Hepatocyte (in vitro differentiated cells): Measurements from ENCODE around the gene TP53I13. TPM values are rescaled to one million over a fixed set of nuclear protein-coding genes. Genes with fewer than 3 reads are reported as not detected.

Source experiments
- DNase-seq: peaks from one replicate; pipeline ENCODE4 v3.0.0-alpha.2; 2016; ENCODE audit warnings: low spot score
- H2AFZ ChIP-seq: fragments of 200-600 bp; sonication (generic); 2 replicates; pipeline ENCODE4 v1.6.0; 2016; ENCODE audit warnings: antibody characterized with exemption, mild to moderate bottlenecking
- H3K27ac ChIP-seq: fragments of 200-600 bp; sonication (generic); 2 replicates; pipeline ENCODE4 v1.5.1; 2016; ENCODE audit warnings: mild to moderate bottlenecking
- H3K27me3 ChIP-seq: fragments of 200-600 bp; sonication (generic); 2 replicates; pipeline ENCODE4 v1.6.1; 2016
- H3K36me3 ChIP-seq: fragments of 200-600 bp; sonication (generic); replicated peaks from 2 replicates; pipeline ENCODE4 v1.5.1; 2016; ENCODE audit warnings: low read depth; ENCODE audit not compliant: insufficient read depth
- H3K4me1 ChIP-seq: fragments of 200-600 bp; sonication (generic); 2 replicates; pipeline ENCODE4 v1.5.1; 2016; ENCODE audit warnings: mild to moderate bottlenecking, moderate library complexity; ENCODE audit not compliant: insufficient read depth
- H3K4me2 ChIP-seq: fragments of 200-600 bp; sonication (generic); 2 replicates; pipeline ENCODE4 v1.6.0; 2016
- H3K4me3 ChIP-seq: fragments of 200-600 bp; sonication (generic); 2 replicates; pipeline ENCODE4 v1.5.1; 2016; ENCODE audit warnings: mild to moderate bottlenecking
- H3K79me2 ChIP-seq: fragments of 200-600 bp; sonication (generic); 2 replicates; pipeline ENCODE4 v1.6.0; 2017; ENCODE audit warnings: mild to moderate bottlenecking
- H3K9me2 ChIP-seq: fragments of 200-600 bp; sonication (generic); replicated peaks from 2 replicates; pipeline ENCODE4 v1.6.0; 2017; ENCODE audit warnings: mild to moderate bottlenecking; ENCODE audit not compliant: insufficient read depth
- H3K9me3 ChIP-seq: fragments of 200-600 bp; sonication (generic); 2 replicates; pipeline ENCODE4 v1.5.1; 2016; ENCODE audit warnings: low read depth, mild to moderate bottlenecking
- H4K20me1 ChIP-seq: fragments of 200-600 bp; sonication (generic); 2 replicates; pipeline ENCODE4 v1.6.0; 2016; ENCODE audit warnings: mild to moderate bottlenecking; ENCODE audit not compliant: insufficient read depth, poor library complexity, severe bottlenecking
- EZH2 ChIP-seq: fragments of 200-600 bp; sonication (generic); IDR thresholded peaks from 2 replicates; pipeline ENCODE4 v1.6.1; 2016; ENCODE audit warnings: antibody characterized with exemption, mild to moderate bottlenecking, borderline replicate concordance
- EZH2phosphoT487 ChIP-seq: fragments of 200-600 bp; sonication (generic); IDR thresholded peaks from one replicate; pipeline ENCODE4 v1.6.1; 2018; ENCODE audit warnings: antibody characterized with exemption, mild to moderate bottlenecking, low read depth, moderate library complexity; ENCODE audit not compliant: unreplicated experiment, severe bottlenecking
- WGBS: methylation state at CpG from one replicate; pipeline ENCODE4 v1.1.6; 2016; ENCODE audit warnings: low lambda C conversion rate; ENCODE audit errors: missing lambda C conversion rate; 5-methylcytosine and 5-hydroxymethylcytosine counted together
- polyA plus RNA-seq: library from polyadenylated mRNA; unstranded; fragments of >200 nt; fragmentation: Nextera tagmentation; extraction: Ambion mirVana; gene quantifications from 2 replicates; pipeline ENCODE4 v1.2.1, GENCODE V29; 2016
- total RNA-seq: library from RNA; depleted of rRNA; stranded (reverse); fragments of >200 nt; gene quantifications from 2 replicates; pipeline ENCODE4 v1.2.3, GENCODE V29; 2014
- TF ChIP-seq, protein P1 (sequence below): fragments of 200-600 bp; sonication (generic); IDR thresholded peaks from 2 replicates; pipeline ENCODE4 v1.5.1; 2016; ENCODE audit warnings: antibody characterized with exemption, mild to moderate bottlenecking; ENCODE audit not compliant: poor library complexity

TP53I13 gene
- total and polyA plus RNA-seq, 2 experiments from 2014 or later, result 43.4 to 92.9 TPM

DNA sequence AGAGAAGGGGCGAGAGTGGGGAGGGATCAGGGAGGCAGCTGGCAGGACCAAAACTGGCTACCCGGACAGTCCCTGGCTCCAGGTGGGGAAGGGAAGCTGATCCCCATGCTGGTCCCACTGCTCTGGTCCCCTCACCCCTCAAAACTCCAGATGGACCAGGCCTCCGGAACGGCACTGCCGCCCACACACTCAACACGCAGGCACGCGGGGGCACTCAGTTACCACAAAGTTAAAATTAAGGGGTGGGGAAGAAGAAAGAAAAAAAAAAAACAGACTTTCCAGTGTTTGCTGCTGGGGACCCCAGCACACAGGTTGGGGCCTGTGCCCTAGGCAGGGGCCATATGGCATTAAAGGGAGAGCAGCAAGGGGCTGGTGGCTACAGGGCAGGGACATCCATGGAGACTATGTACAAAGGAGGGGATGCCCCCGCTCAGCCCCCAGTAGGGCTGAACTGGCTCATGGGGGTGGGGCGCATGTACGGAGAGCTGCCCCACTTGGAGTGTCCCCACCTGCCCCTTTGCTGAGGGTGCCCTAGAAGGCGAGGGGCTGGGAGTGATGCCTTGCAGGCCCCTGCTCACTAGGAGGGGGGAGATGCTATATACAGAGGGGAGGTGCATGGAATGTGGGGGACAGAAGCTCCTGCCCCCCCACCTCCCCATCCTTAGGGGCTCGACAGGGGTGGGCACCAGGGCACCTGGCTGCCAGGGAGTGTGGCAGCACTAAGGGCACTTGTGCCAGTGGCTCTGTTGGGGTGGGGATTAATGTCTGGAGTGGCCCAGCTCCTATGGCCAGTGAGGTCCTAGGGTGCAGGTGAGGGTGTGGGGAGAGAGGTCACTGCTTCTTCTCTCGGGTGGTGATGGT is 5.6 kb downstream of the TP53I13 start:
- Histone ChIP-seq H3K4me3 (no peak overlapping the region), H3K4me2 (no peak overlapping the region), H2AFZ (no peak overlapping the region), H3K27ac (peak overlapping the region; percentile 91), H3K36me3 (no peaks in the 10 kb centered on the region), H3K9me2 (no peaks in the 10 kb centered on the region), H3K27me3 (no peaks in the 10 kb centered on the region), H4K20me1 (no peaks in the 10 kb centered on the region), H3K4me1 (peaks cover 26% of the 10 kb centered on the region), H3K9me3 (no peaks in the 10 kb centered on the region), H3K79me2 (peaks cover 25% of the 10 kb centered on the region)
- no peak for DNase-seq
- TF ChIP-seq EZH2 (no peak), EZH2phosphoT487 (no peak)
- TF ChIP-seq, protein P1, sequence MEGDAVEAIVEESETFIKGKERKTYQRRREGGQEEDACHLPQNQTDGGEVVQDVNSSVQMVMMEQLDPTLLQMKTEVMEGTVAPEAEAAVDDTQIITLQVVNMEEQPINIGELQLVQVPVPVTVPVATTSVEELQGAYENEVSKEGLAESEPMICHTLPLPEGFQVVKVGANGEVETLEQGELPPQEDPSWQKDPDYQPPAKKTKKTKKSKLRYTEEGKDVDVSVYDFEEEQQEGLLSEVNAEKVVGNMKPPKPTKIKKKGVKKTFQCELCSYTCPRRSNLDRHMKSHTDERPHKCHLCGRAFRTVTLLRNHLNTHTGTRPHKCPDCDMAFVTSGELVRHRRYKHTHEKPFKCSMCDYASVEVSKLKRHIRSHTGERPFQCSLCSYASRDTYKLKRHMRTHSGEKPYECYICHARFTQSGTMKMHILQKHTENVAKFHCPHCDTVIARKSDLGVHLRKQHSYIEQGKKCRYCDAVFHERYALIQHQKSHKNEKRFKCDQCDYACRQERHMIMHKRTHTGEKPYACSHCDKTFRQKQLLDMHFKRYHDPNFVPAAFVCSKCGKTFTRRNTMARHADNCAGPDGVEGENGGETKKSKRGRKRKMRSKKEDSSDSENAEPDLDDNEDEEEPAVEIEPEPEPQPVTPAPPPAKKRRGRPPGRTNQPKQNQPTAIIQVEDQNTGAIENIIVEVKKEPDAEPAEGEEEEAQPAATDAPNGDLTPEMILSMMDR, result no peak
- WGBS, result 91% methylated on average over 13 of the region's 14 CpGs

DNA sequence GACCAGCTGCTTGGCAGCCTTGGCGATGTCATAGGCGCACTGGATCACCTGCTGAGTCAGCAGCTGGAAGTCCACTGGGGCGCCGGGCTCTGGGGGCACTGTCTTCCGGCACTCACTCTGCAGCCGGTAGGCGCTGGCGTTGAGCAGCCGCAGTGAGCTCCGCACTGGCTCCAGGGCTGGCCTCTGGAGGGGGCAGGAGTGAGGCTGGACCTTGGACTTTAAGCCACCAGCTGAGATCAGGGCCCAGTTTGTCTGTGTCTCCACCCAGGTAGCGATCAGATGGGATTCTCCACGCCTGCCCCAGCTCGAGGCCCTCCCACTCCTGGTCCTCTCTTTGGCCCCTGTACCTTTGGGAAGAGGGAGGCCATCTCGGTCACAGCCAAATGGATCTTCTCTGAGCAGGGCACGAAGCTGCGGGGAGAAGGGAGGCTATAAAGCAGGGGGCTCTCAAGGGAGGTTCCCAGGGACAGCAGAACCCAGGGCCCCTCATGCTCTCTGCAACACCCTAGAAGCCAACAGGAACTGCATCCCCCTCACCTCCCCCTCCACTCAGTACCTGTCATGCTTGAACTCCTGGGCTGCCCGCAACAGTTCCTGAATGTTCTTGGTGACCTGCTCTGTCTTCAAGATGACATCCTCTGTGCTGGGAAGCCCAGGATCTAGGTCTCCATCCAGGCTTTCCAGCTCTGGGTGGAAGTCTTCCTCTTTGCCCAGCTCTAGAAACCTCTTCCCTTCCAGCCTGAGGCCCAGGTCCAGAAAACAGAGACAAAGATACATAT is 6.4 kb downstream of the TP53I13 start:
- Histone ChIP-seq H3K4me2 (peak overlapping the region; percentile 40), H3K27me3 (no peaks in the 10 kb centered on the region), H3K27ac (peak overlapping the region; percentile 91), H3K9me2 (no peaks in the 10 kb centered on the region), H3K9me3 (no peaks in the 10 kb centered on the region), H4K20me1 (no peaks in the 10 kb centered on the region), H3K79me2 (peaks cover 17% of the 10 kb centered on the region), H3K4me3 (no peak overlapping the region), H3K4me1 (peaks cover 19% of the 10 kb centered on the region), H2AFZ (no peak overlapping the region), H3K36me3 (no peaks in the 10 kb centered on the region)
- peak; percentile 91 for DNase-seq
- 67% methylated on average over 17 of the region's 17 CpGs for WGBS
- no peak for TF ChIP-seq EZH2
- TF ChIP-seq, protein P1, result no peak

DNA sequence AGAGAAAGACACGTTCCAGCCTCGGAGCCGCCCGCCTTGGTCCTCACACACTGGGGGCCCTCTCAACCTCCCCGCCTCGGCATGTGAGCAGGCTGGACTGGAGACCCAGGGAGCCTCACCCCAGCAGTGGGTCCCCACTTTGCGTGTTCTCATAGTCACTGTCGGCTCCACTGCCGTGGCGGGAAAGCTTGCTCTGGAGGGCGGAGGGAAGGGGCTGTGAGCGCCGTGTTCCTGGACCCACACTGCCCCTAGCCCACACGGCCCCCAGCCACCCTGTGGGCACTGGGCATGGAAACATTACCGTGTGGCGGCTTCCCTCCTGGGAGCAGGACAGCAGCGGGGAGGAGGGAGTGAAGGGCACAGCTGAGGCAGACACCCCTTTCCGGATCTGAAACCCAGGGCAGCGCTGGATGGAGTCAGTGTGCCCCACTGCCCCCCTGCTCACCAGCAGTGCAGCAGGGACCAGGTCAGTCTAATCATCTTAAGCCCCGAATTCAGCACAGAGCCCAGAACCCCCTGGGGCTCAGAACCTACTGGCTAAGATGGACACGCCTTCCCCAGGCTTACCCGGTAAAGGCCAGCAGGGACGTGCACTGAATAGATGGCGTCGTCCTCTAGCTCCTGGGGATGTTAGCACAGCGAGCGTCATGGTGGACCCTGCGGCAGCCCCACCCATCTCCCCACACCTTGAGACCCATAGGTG is 7.2 kb downstream of the TP53I13 start:
- H3K9me3 ChIP-seq, result no peaks in the 10 kb centered on the region
- no peak overlapping the region for H2AFZ ChIP-seq
- H3K27me3 ChIP-seq, result no peaks in the 10 kb centered on the region
- H4K20me1 ChIP-seq, result no peaks in the 10 kb centered on the region
- H3K79me2 ChIP-seq, result peaks cover 10% of the 10 kb centered on the region
- TF ChIP-seq EZH2phosphoT487 (no peak), EZH2 (no peak)
- TF ChIP-seq, protein P1, result no peak
- no peaks in the 10 kb centered on the region for H3K36me3 ChIP-seq
- DNase-seq, result no peak
- peak overlapping the region; percentile 87 for H3K27ac ChIP-seq
- 95% methylated on average over 28 of the region's 28 CpGs for WGBS
- peaks cover 19% of the 10 kb centered on the region for H3K4me1 ChIP-seq
- H3K9me2 ChIP-seq, result no peaks in the 10 kb centered on the region
- no peak overlapping the region for H3K4me2 ChIP-seq
- no peak overlapping the region for H3K4me3 ChIP-seq
